ENCODE data around the gene TCERG1L. TPM values are rescaled to one million over a fixed set of nuclear protein-coding genes. Genes with fewer than 3 reads are reported as not detected.

The TCERG1L gene
- total RNA-seq, 2 donors from 2014 or later = 0.45 to 0.68 TPM

DNA sequence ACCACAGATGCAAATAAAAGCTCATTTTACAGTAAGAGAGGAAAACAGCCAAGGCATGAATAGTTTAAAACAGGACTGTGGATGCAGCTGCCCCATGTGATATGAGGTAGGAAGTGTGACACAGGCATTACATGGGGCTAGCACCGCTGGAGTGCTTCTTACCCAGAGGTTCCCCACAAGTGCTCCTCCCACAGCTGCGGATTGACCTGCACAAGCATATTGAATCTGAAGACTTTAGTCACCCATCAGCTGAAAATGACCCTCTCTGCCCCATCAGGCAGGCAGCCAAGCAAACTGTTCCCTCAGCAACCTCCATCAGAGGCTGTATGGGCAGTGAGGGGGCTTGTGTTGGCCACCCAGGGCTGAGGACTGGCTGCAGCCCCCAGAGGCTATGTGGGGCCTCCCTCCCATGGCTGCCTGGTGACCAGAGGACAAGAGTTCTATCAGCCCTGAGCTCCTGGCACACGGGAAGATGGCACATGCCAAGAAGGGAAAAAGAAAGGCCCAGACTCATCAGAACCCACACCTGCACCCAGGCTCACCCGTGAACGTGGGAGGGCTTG lies 98.7 kb downstream of the TCERG1L start:
- H3K27ac Mint-ChIP-seq = no peak overlapping the region
- no peak for ATAC-seq
- no peak for DNase-seq (ENCODE audit: low spot score in 2 of 2)
- no peaks in the 10 kb centered on the region for H3K9me3 Mint-ChIP-seq
- H3K36me3 Mint-ChIP-seq = no peaks in the 10 kb centered on the region

DNA sequence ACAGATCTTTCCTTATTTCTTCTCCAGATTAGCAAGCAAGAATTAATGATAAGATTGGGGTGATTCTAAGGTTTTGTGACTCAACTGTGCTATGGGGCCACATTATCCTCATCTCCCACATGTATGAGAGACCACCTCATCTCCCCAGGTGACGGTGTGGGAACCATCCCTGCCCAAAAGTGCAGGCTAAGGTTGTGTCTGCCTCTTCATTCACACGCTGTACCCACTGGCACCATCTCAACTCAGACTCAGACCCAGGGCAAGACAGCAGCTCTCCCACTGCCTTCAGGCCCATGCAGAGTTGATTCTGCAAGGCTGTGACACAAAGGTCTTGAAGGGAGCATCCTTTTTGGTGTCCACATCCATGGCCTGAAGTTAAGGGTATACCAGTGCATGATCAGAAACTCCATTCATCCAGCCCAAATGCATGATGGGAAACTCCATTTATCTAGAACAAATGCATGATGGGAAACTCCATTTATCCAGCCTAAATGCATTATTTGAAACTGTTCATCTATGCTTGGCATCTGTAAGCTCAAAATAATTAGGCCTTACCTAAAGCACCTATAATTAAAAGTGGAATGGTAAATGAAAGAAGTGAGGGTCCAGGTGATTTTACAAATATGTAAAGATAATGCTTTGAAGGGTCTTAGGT lies 99.4 kb downstream of the TCERG1L start:
- no peak for ATAC-seq
- DNase-seq (ENCODE audit: low spot score in 2 of 2) = no peak
- no peaks in the 10 kb centered on the region for H3K9me3 Mint-ChIP-seq
- H3K36me3 Mint-ChIP-seq = no peaks in the 10 kb centered on the region
- H3K27ac Mint-ChIP-seq = no peak overlapping the region

DNA sequence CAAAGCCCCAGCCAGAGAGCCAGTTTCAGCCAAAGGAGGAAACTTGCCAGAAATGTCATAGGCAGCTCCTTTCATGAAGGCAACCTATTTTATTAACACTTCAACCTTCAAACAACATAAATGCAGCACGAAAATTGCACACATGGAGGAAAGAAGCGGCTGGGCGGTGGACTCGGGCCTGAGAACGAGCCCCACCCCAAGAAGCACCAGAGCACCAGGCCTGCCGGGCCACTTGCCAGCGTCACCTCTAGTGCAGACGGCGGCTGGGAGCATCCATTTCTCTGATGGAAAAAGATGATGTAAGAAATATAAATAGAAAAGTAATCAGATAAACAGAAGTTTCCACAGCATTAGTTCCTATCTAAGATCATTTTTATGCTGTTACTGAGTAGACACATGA lies 100.0 kb downstream of the TCERG1L start:
- ATAC-seq (no peak), DNase-seq (ENCODE audit: low spot score in 2 of 2) (no peak)
- Mint-ChIP-seq H3K9me3 (no peaks in the 10 kb centered on the region), H3K36me3 (no peaks in the 10 kb centered on the region), H3K27ac (no peak overlapping the region)

DNA sequence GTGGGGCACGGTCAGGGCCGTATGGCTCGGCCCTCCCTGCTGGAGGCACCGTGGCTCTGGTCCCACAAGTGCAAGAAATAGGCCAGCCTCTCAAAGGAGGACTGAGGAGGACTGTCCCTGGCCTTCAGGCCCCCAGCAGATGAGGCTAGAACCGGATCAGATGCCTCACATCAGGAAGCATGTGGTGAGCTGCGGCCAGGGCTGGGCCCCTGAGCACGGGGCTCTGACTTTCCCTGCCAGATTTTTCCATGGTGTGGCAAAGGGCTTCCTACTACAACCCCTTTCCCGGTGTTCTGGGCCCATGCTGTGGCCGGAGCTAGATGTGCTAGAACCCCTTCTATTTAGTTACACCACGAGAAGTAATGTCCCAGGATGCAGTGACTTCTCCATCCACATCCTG lies 100.4 kb downstream of the TCERG1L start:
- ATAC-seq = no peak
- Mint-ChIP-seq H3K9me3 (no peaks in the 10 kb centered on the region), H3K36me3 (no peaks in the 10 kb centered on the region), H3K27ac (no peak overlapping the region)
- DNase-seq (ENCODE audit: low spot score in 2 of 2) = no peak

DNA sequence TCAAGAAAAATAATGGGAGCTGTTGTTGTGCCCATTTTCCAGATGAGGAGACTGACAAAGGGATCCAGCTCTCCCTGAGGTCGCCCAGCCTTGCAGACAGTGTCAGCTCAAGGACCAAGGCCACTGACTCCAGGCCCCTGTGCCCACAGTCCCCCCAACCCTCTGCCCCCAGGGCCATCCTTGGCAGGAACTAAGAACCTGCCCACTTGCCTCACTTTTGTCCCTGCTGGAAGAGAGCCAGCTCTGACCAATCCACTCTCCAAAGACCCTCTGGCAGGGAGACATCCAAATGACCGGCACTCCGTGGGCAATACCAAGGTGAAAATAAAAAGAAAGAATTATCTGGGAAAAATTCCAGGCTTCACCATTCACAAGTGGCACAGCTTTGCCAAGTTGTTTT lies 101.3 kb downstream of the TCERG1L start:
- Mint-ChIP-seq H3K36me3 (no peaks in the 10 kb centered on the region), H3K27ac (no peak overlapping the region), H3K9me3 (no peaks in the 10 kb centered on the region)
- ATAC-seq = no peak
- no peak for DNase-seq (ENCODE audit: low spot score in 2 of 2)

DNA sequence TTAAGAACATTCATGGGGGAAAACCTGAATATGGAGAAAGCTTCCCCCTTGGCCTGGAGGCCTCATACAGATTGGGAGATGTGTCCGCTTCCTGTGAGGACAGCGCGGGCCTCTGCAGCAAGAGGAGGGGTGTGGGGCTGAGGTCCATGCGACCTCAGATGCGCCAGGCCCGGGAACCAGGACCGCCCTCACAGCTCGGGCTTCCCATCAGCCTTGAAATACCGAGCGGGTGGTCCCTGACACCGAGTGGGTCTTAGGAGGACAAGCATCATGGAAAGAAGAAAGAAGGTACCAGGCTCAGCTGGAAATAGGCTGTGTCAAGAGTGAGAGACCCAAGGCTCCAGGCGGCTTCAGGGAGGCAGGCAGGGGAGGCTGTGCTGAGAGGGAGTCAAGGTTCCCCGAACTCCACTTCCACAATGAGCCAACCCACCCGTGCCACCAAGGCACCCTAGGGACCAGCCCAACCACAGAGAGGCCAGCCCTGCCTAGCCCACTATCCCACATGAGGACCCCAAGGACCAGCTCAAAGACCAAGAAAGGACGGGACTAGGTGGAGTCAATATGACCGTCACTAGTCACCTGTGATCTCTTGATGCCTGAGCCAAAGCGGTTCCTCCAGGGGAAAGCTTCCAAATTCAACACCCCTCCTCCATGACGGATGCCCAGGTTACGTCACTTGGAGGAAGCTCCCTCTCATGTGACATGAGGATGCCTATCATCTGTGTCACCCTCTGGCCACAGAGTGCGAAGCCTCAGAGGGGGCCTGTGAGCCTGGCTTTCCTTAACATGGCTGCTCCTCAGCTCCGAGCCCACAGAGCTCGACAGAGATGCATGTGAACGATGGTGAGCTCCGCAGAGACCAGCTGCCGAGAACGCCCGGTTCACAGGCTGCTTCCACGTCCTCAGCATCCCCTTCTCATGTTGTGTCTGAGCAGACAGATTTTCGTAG lies 103.7 kb downstream of the TCERG1L start:
- DNase-seq (ENCODE audit: low spot score in 2 of 2) (no peak), ATAC-seq (no peak)
- H3K27ac Mint-ChIP-seq = peak overlapping the region in 1 of 2 donors; percentile 41
- H3K36me3 Mint-ChIP-seq = no peaks in the 10 kb centered on the region
- no peaks in the 10 kb centered on the region for H3K9me3 Mint-ChIP-seq

DNA sequence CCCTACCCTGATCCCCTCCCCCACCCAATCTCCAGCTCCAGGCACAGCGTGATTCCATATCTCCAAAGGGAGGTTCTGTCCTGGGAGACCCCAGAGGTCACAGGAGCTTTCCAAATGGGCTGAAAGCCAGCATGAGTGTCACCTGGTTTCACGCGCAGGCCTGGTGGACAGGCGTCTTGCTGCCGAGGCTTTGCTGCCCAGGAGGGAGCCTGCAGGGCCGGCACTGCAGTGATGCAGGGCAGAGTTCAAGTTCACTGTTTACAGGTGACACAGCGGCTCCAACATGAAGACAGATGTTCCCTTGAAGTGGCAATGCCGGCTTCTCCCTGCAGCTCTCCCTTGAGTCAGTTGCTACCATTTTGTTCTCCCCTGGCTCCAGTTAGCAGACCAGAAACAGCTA lies 104.3 kb downstream of the TCERG1L start:
- no peaks in the 10 kb centered on the region for H3K36me3 Mint-ChIP-seq
- H3K27ac Mint-ChIP-seq = no peak overlapping the region
- H3K9me3 Mint-ChIP-seq = no peaks in the 10 kb centered on the region
- no peak for DNase-seq (ENCODE audit: low spot score in 2 of 2)
- ATAC-seq = no peak

DNA sequence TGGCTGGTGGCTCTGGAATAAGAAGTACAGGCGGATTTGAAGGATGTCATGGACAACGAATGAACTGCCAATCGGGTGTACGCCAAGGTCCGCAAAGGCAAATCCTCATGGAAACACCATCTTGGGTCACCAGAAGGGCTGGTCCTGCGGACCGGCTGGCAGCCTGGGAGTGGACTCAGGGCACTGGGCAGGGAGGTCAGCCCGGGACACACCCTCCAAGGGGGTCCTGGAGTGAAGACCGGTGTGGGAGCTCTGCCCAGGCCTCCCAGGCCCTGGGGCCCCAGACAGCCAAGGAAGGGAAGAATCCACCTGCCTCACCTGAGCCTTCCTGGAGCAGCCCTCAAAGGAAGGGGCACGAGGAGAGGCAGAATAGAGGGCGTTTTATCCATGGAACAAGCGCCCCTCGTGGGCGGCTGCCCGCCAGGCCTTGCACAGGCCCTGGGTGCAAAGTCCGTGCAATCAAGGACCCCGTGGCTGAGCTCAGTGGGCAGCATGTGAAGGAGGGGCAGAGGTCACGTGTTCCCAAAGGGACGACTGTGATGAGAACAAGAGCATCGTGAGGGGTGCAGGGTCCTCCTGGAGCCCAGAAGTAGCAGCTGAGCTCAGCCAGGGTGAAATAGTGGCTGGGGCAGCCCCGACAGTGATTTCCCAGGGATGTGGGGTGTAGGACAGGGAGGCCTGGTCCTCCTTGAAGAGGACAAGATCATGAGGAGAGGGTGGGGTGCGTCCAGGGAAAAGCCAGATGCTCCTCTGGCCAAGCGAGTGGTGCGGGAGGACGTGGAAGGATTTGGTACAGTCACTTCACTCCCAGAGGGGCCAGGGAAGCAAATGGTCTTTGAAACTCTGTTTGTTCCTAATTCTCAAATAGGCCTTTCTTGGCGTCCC lies 105.2 kb downstream of the TCERG1L start:
- Mint-ChIP-seq H3K36me3 (no peaks in the 10 kb centered on the region), H3K27ac (no peak overlapping the region), H3K9me3 (no peaks in the 10 kb centered on the region)
- no peak for ATAC-seq
- no peak for DNase-seq (ENCODE audit: low spot score in 2 of 2)

GRCh38 chr10:131205556-131205955 lies 106.0 kb downstream of the TCERG1L start:
- Mint-ChIP-seq H3K36me3 (no peaks in the 10 kb centered on the region), H3K27ac (no peak overlapping the region), H3K9me3 (no peaks in the 10 kb centered on the region)
- DNase-seq (ENCODE audit: low spot score in 2 of 2) (no peak), ATAC-seq (no peak)

DNA sequence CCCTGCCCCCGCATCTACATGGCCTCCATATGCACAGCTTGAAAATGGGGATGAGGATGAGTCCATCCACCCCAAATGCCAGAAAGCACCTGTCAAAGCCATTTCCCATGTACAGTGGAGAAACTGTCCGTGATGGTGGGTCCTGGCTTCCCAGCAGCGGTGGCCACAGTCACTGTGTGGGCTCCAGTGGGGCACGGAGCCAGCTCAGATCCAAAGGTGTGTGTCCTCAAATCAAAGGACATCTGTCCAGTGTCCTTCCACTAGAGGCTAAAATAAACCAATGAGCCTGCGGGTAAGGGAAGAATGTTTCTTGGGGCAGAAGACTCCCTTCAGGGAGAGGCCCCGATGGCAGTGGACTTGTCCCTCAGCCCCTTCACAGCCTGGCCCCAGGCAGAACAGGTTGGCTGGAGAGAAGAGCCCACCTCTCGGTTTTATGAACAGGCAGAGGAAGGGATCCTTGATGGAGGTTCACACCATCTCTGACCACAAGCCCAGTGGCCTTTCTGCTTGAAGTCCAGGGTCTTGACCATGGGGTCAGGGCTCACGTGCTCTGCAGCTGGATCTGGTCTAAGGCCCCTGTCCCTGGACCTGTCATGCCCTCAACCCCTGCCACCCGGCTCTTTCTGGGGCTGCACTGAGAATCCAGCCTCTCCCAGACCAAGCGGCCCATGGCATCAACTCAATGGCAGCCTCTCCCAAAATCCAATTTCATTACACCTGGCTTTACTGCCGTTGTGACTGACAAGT lies 106.9 kb downstream of the TCERG1L start:
- no peaks in the 10 kb centered on the region for H3K36me3 Mint-ChIP-seq
- DNase-seq (ENCODE audit: low spot score in 2 of 2) (no peak), ATAC-seq (no peak)
- no peaks in the 10 kb centered on the region for H3K9me3 Mint-ChIP-seq
- no peak overlapping the region for H3K27ac Mint-ChIP-seq

DNA sequence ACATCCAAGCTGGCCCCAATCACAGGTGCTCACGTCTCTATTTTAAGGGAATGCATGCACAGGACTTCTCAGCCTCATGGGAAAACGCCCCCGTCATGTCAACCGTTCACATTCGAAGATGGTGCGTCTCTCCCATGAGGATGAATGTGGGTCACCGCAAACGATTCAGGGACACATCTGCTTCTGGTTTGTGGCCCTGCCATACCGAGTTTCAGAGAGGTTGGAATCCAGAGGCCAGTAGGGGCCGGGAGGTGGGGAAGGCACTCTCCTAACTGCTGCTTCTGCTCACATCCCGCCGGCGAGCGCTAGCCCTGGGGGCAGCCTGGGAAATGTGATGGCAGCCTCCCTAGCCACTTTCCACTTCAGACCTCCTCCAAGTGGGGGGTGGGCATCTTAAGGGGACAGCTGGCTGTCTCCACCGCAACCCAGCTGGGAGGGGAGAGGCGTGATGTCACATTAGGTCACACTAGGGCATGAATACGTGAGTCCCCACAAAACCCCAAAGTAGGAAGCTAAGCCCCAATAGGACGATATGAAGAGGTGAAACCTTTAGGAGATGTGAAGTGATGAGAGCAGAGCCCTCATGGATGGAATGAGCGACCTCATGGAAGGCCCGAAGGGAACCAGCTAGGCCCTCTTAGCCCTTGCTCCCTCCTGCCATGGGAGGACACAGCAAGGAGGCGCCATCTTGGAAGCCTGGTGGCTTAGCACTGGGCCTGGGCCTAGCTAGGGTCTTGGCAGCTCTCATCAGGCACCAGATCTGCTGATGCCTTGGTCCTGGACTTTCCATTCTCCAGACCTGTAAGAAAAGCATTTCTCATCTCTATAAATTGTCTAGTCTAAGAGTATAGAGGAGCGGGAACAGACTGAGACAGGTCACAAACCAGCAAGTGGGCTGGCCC lies 107.8 kb downstream of the TCERG1L start:
- Mint-ChIP-seq H3K27ac (no peak overlapping the region), H3K9me3 (no peaks in the 10 kb centered on the region), H3K36me3 (no peaks in the 10 kb centered on the region)
- ATAC-seq (no peak), DNase-seq (ENCODE audit: low spot score in 2 of 2) (peak in 1 of 2 donors; percentile 47)

DNA sequence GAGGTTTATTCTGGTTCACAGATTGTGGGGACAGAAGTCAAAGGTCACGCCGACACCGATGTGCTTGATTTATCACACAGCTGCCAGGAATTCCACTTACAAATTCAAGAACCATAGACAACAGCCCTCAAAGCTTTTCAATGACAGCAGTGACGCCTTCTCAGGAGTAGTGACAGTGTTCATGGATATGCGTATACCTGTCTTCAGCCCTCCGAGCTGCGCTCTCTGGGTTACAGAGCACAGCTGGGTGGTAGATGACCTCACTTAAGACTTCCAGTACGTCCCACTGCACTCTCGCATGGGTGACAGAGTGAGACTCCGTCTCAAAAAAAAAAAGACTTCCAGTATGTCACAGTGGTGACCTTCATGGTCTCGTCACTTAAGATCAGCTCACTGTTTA lies 108.5 kb downstream of the TCERG1L start:
- Mint-ChIP-seq H3K36me3 (no peaks in the 10 kb centered on the region), H3K27ac (no peak overlapping the region), H3K9me3 (no peaks in the 10 kb centered on the region)
- DNase-seq (ENCODE audit: low spot score in 2 of 2) (no peak), ATAC-seq (no peak)

- no peak for ATAC-seq
- no peaks in the 10 kb centered on the region for H3K36me3 Mint-ChIP-seq
- H3K27ac Mint-ChIP-seq = no peak overlapping the region
- H3K9me3 Mint-ChIP-seq = no peaks in the 10 kb centered on the region
- DNase-seq (ENCODE audit: low spot score in 2 of 2) = peak in 1 of 2 donors; percentile 38
These were observed 109.6 kb downstream of the TCERG1L start for GRCh38 chr10:131201741-131202515.

DNA sequence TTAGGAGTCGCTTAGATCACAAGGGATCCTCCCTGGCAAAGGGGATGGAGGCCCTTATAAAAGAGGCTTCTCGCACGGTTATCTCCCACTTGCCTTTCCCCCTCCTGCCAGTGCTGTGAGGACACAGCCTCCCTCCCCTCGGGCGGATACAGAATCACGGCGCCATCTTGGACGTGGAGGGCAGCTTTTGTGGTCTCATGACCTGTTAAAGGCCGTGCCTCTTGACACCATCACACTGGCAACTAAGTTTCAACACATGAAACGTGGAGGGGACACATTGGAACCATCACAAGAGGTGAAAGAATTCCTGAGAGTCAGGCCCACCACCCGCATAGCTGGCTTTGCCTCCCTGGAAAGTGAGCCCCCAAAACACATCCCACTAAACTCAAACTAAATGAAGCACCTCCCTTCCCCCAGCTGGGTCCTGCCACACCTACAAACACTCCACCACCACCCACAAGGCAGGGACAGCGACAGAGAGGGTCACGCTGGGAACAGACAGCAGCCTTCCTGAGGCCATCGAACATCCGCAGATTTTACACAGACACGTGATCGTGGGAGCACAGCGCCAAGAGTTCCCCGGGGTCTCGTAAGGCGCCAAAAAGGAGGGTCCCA lies 110.6 kb downstream of the TCERG1L start:
- Mint-ChIP-seq H3K9me3 (no peaks in the 10 kb centered on the region), H3K27ac (no peak overlapping the region), H3K36me3 (no peaks in the 10 kb centered on the region)
- ATAC-seq (no peak), DNase-seq (ENCODE audit: low spot score in 2 of 2) (peak in 1 of 2 donors; percentile 44)
